Measurements from ENCODE around the gene UPK3A.
A peak's percentile ranks its signal among the peaks of the same experiment; 100 is the strongest.

The UPK3A gene

DNA sequence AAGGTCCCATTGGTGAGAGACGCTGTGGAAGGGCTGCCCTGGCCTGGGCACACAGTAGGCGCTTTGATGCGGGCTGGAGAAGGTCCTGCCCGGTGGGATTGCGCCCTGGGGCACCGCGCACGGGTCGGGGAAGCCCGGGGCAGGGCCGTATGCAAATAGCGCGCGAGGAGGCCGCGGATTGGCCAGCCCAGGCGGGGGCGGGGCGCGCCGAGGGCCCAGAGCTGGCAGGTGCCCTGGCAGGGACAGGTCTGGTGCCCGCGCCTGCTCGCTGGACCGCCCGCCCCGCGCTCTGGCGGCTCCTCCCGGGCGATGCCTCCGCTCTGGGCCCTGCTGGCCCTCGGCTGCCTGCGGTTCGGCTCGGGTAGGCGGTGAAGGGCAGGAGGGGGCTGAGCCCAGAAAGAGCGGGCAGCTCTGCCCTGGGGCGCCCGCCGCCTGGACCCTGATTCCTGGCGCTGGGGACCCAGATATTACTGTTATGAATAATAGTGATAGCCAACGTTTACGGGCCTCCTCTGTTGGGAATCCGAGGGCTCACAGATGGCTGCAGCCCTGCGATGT, at the start of gene UPK3A:
UPK3A (plus strand) TSS at position 245 of the 558 bp plus-strand sequence; CDS start at position 310, 65 bp downstream.
- peak within 1 kb of the TSS; percentile 30 for H3K4me3 ChIP-seq (ENCODE audit: low read length)
- no peak for TF ChIP-seq CTCF (conservative IDR thresholded peaks at IDR 0.05; ENCODE audit: low read depth, low read length)
- DNase-seq (ENCODE audit: low read depth): no peak

GRCh38 chr22:45235101-45235777, 49.5 kb upstream of the UPK3A start:
- no peak for TF ChIP-seq CTCF (conservative IDR thresholded peaks at IDR 0.05; ENCODE audit: low read depth, low read length)
- no peak for DNase-seq (ENCODE audit: low read depth)
- no peak overlapping the region for H3K4me3 ChIP-seq (ENCODE audit: low read length)

DNA sequence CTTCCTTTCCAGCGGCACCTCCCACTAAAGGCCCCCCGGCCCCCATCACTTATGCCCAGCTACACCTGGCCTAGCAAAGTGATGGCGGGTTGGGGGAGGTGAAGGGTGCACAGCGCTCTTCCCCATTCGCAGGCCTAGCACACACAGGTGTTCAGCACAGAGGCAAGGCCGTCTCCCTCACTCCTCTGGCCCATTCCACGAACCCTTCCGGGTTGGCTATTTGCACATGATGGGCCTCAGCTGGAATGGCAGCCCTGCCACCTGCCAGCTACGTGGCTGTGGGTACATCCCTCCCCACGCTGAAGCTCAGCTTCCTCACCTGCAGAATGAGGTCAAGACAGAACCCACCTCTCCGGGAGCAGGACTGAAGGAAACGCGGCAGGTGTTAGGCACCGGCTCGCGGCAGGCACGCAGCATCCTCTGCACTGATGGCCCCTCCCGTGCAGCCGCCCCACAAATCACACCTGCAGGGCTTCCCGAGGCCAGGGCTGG, 48.9 kb upstream of the UPK3A start:
- TF ChIP-seq CTCF (conservative IDR thresholded peaks at IDR 0.05; ENCODE audit: low read depth, low read length): no peak
- H3K4me3 ChIP-seq (ENCODE audit: low read length): no peak overlapping the region
- no peak for DNase-seq (ENCODE audit: low read depth)

DNA sequence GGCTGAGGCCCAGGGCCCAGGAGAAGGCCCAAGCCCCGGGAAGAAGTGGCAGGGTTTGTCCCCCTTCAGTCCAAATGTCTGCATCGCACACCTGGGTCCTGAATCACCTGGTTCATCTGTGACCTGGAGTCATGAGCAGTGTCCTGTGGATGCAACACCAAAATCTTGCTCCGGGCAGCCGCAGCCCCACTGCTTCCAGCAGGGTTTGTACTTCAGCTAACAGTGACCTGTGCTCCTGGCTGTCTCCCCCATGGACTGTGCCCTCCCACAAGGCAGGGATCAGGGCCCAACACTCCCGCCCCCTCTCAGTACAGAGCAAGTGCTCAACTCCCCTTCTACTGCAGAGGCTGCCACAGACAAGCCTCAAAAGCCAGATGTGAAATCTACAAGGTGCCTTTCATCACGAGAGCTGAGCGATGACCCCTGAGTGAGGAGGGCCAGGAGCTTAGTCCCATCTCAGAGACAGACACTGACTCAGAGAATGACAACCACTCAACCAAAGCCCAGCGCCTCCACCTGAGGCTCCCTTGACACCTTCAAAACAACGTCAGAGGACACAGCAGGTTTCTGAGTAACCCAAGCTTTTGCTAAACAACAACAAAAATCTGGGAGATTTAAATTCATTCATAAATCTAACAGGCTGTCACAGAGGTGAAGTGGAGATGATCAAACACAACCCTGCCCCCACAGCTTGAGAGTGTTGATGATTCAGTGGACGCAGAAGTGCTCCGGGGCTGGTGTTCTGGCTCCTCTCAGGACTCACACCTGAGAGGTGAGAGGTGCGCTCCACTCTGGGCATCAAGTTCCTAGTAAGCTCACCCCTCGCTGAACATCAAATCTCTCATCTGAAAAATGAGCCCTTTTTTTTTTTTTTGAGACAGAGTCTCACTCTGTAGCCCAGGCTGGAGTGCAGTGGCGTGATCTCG, 47.4 kb upstream of the UPK3A start:
- no peak overlapping the region for H3K4me3 ChIP-seq (ENCODE audit: low read length)
- no peak for TF ChIP-seq CTCF (conservative IDR thresholded peaks at IDR 0.05; ENCODE audit: low read depth, low read length)
- no peak for DNase-seq (ENCODE audit: low read depth)

- no peak for DNase-seq (ENCODE audit: low read depth)
Observed at GRCh38 chr22:45238076-45238956, 46.4 kb upstream of the UPK3A start.

More at GRCh38 chr22:45238076-45238956, 46.4 kb upstream of the UPK3A start:
- H3K4me3 ChIP-seq (ENCODE audit: low read length): no peak overlapping the region
- TF ChIP-seq CTCF (conservative IDR thresholded peaks at IDR 0.05; ENCODE audit: low read depth, low read length): no peak
